Upper lobe of left lung (tissue), 6 donors: ENCODE results near the gene TOR1B. TPM values are rescaled to one million over a fixed set of nuclear protein-coding genes. Genes with fewer than 3 reads are reported as not detected.

Experiments
- ATAC-seq, 2 donors: fragments of 200-7000 bp; cut with Tn5 transposase; one replicate each; pipeline ENCODE4 v1.9.1; 2022; ENCODE audit warnings: mild to moderate bottlenecking in 2 of 2, moderate library complexity in 2 of 2; ENCODE audit not compliant: low FRiP score in 2 of 2
- DNase-seq, 2 donors: peaks; one replicate each; pipeline ENCODE4 v3.0.0-alpha.2; 2019 to 2020
- H3K27ac ChIP-seq, 4 donors: fragments of 200-600 bp; sonication (generic); one replicate each; pipeline ENCODE4 v1.5.1; 2016 to 2019
- H3K27me3 ChIP-seq, 4 donors: fragments of 200-600 bp; sonication (generic); one replicate each; pipeline ENCODE4 v1.5.1; 2017 to 2019
- H3K36me3 ChIP-seq, 4 donors: fragments of 200-600 bp; sonication (generic); one replicate each; pipeline ENCODE4 v1.5.1; 2016 to 2019
- H3K4me1 ChIP-seq, 4 donors: fragments of 200-600 bp; sonication (generic); one replicate each; pipeline ENCODE4 v1.5.1; 2018 to 2019
- H3K4me3 ChIP-seq, 4 donors: fragments of 200-600 bp; sonication (generic); one replicate each; pipeline ENCODE4 v1.5.1; 2017 to 2019; ENCODE audit warnings: mild to moderate bottlenecking in 2 of 4, moderate library complexity in 1 of 4
- H3K9me3 ChIP-seq, 4 donors: fragments of 200-600 bp; sonication (generic); one replicate each; pipeline ENCODE4 v1.5.1; 2018 to 2019
- CTCF ChIP-seq, 6 experiments: fragments of 450-650 bp in 4 of 6; fragments of 200-600 bp in 2 of 6; sonication (generic) in 2 of 6; IDR thresholded peaks; one replicate each; pipeline ENCODE4 v1.5.1; 2016 to 2019; ENCODE audit warnings: antibody characterized with exemption in 6 of 6
- EP300 ChIP-seq, 4 donors: sonication (generic); formaldehyde crosslinking; IDR thresholded peaks; one replicate each; pipeline ENCODE4 v1.5.1; 2017; ENCODE audit warnings: antibody characterized with exemption in 4 of 4, control low read depth in 2 of 4
- POLR2A ChIP-seq, 4 donors: fragments of 450-650 bp; IDR thresholded peaks; one replicate each; pipeline ENCODE4 v1.5.1; 2016 to 2017; ENCODE audit warnings: antibody characterized with exemption in 4 of 4, mild to moderate bottlenecking in 2 of 4
- POLR2AphosphoS5 ChIP-seq, 2 donors: sonication (generic); formaldehyde crosslinking; IDR thresholded peaks; one replicate each; pipeline ENCODE4 v1.5.1; 2017; ENCODE audit warnings: antibody characterized with exemption in 2 of 2
- WGBS, 2 donors: methylation state at CpG; one replicate each; pipeline ENCODE4 v1.1.5; 2017 to 2018; 5-methylcytosine and 5-hydroxymethylcytosine counted together
- total RNA-seq, 6 donors: library from RNA; depleted of rRNA in 4 of 6; stranded (reverse); fragments of >200 nt in 4 of 6; gene quantifications; one replicate each; pipeline versions ENCODE4 v1.1.0 to v1.2.1, GENCODE V29; 2016 to 2021
- donor health status: DM: no; HTN: no; CAD: no; lungs with moderate emphysema.
- donor health status: DM: no; HTN: yes; CAD: no; lungs with severe emphysema.

TOR1B gene
- total RNA-seq, 6 donors from 2014 or later, result 13.0 to 37.4 (median 25.0) TPM

- Histone ChIP-seq H3K36me3 (peaks cover 0 to 90% (median 63%) of the 10 kb centered on the region in 4 donors), H3K4me1 (no peaks in the 10 kb centered on the region), H3K9me3 (no peaks in the 10 kb centered on the region), H3K27me3 (no peaks in the 10 kb centered on the region), H3K4me3 (no peak overlapping the region), H3K27ac (no peak overlapping the region)
- no peak for ATAC-seq
- WGBS, 2 donors, result 89 to 91% methylated on average over 6 of the region's 6 CpGs
- no peak for TF ChIP-seq POLR2A (IDR thresholded peaks at IDR 0.05)
- TF ChIP-seq CTCF (IDR thresholded peaks at IDR 0.05), result no peak
- no peak for TF ChIP-seq EP300 (IDR thresholded peaks at IDR 0.05)
- no peak for TF ChIP-seq POLR2AphosphoS5 (IDR thresholded peaks at IDR 0.05)
- no peak for DNase-seq
Observed at GRCh38 chr9:129811967-129812363, 9.0 kb downstream of the TOR1B start.

GRCh38 chr9:129812385-129812784 is 9.4 kb downstream of the TOR1B start:
- Histone ChIP-seq H3K27me3 (no peaks in the 10 kb centered on the region), H3K9me3 (no peaks in the 10 kb centered on the region), H3K36me3 (peaks cover 2 to 90% (median 63%) of the 10 kb centered on the region in 4 donors), H3K27ac (no peak overlapping the region), H3K4me1 (no peaks in the 10 kb centered on the region), H3K4me3 (no peak overlapping the region)
- DNase-seq (no peak), ATAC-seq (no peak)
- no peak for TF ChIP-seq CTCF (IDR thresholded peaks at IDR 0.05)
- TF ChIP-seq POLR2A (IDR thresholded peaks at IDR 0.05), result no peak
- TF ChIP-seq POLR2AphosphoS5 (IDR thresholded peaks at IDR 0.05), result no peak
- no peak for TF ChIP-seq EP300 (IDR thresholded peaks at IDR 0.05)
- 92 to 100% methylated on average over 2 to 9 of the region's 9 CpGs for WGBS, 2 donors

- 85 to 90% methylated on average over 9 of the region's 9 CpGs for WGBS, 2 donors
- ATAC-seq (no peak), DNase-seq (no peak)
- no peaks in the 10 kb centered on the region for H3K27me3 ChIP-seq
- H3K9me3 ChIP-seq, result no peaks in the 10 kb centered on the region
- no peak overlapping the region for H3K4me3 ChIP-seq
- no peak overlapping the region for H3K27ac ChIP-seq
- H3K4me1 ChIP-seq, result no peaks in the 10 kb centered on the region
- TF ChIP-seq POLR2AphosphoS5 (IDR thresholded peaks at IDR 0.05), result no peak
- TF ChIP-seq CTCF (IDR thresholded peaks at IDR 0.05), result no peak
- TF ChIP-seq EP300 (IDR thresholded peaks at IDR 0.05), result no peak
- TF ChIP-seq POLR2A (IDR thresholded peaks at IDR 0.05), result no peak
- peaks cover 8 to 96% (median 69%) of the 10 kb centered on the region in 4 donors for H3K36me3 ChIP-seq
Observed at GRCh38 chr9:129813661-129814060, 10.7 kb downstream of the TOR1B start.

GRCh38 chr9:129814432-129815223 is 11.6 kb downstream of the TOR1B start:
- Histone ChIP-seq H3K4me1 (no peaks in the 10 kb centered on the region), H3K36me3 (peaks cover 8 to 96% (median 65%) of the 10 kb centered on the region in 4 donors), H3K27me3 (no peaks in the 10 kb centered on the region), H3K4me3 (no peak overlapping the region), H3K27ac (no peak overlapping the region), H3K9me3 (no peaks in the 10 kb centered on the region)
- TF ChIP-seq POLR2A (IDR thresholded peaks at IDR 0.05) (no peak), CTCF (IDR thresholded peaks at IDR 0.05) (no peak), EP300 (IDR thresholded peaks at IDR 0.05) (no peak), POLR2AphosphoS5 (IDR thresholded peaks at IDR 0.05) (no peak)
- 86 to 93% methylated on average over 12 to 17 of the region's 17 CpGs for WGBS, 2 donors
- ATAC-seq (no peak), DNase-seq (peak in 1 of 2 donors; percentile 54)

- ATAC-seq, result no peak
- DNase-seq, result peak in 1 of 2 donors; percentile 42
- H3K4me3 ChIP-seq, result no peak overlapping the region
- H3K4me1 ChIP-seq, result no peaks in the 10 kb centered on the region
- no peak for TF ChIP-seq POLR2A (IDR thresholded peaks at IDR 0.05)
- no peak for TF ChIP-seq EP300 (IDR thresholded peaks at IDR 0.05)
- no peak for TF ChIP-seq POLR2AphosphoS5 (IDR thresholded peaks at IDR 0.05)
- no peak for TF ChIP-seq CTCF (IDR thresholded peaks at IDR 0.05)
- H3K36me3 ChIP-seq, result peaks cover 8 to 96% (median 62%) of the 10 kb centered on the region in 4 donors
- no peak overlapping the region for H3K27ac ChIP-seq
- 92% methylated on average over 11 of the region's 11 CpGs for WGBS, 2 donors
- H3K27me3 ChIP-seq, result no peaks in the 10 kb centered on the region
- H3K9me3 ChIP-seq, result no peaks in the 10 kb centered on the region
Observed at GRCh38 chr9:129815278-129815677, 12.3 kb downstream of the TOR1B start.
